Adrenal gland (tissue), 12 donors: ENCODE results near the gene PINK1. TPM values are rescaled to one million over a fixed set of nuclear protein-coding genes. Genes with fewer than 3 reads are reported as not detected.

Experiments used
- DNase-seq, 7 donors: peaks; one replicate each; pipeline ENCODE4 v3.0.0-alpha.2; 2019 to 2020
- H3K27ac ChIP-seq, 5 donors: fragments of 200-600 bp; sonication (generic) in 4 of 5; 1 replicate in 3 of 5; 2 replicates in 2 of 5; pipeline versions ENCODE4 v1.5.1 to v1.8.0; 2016 to 2020; ENCODE audit warnings: mild to moderate bottlenecking in 1 of 5
- H3K27me3 ChIP-seq: fragments of 200-600 bp; 2 replicates; pipeline ENCODE4 v1.8.0; 2021
- H3K36me3 ChIP-seq, 2 donors: fragments of 200-600 bp; replicated peaks in 1 of 2; 1 replicate in 1 of 2; 2 replicates in 1 of 2; pipeline versions ENCODE4 v1.5.1 to v1.8.0; 2018 to 2022
- H3K4me1 ChIP-seq, 2 donors: fragments of 200-600 bp; replicated peaks in 1 of 2; 1 replicate in 1 of 2; 2 replicates in 1 of 2; pipeline versions ENCODE4 v1.5.1 to v1.8.0; 2018 to 2021
- H3K4me3 ChIP-seq, 4 donors: fragments of 200-600 bp; sonication (generic) in 3 of 4; one replicate each; pipeline ENCODE4 v1.5.1; 2016 to 2018
- H3K9me3 ChIP-seq, 3 donors: fragments of 200-600 bp; sonication (generic) in 1 of 3; replicated peaks in 1 of 3; 1 replicate in 2 of 3; 2 replicates in 1 of 3; pipeline versions ENCODE4 v1.5.1 to v1.8.0; 2016 to 2021
- CTCF ChIP-seq, 6 experiments: fragments of 450-650 bp in 4 of 6; fragments of 200-600 bp in 2 of 6; sonication (generic) in 1 of 6; IDR thresholded peaks; 1 replicate in 5 of 6; 2 replicates in 1 of 6; pipeline versions ENCODE4 v1.5.1 to v1.8.0; 2016 to 2021; ENCODE audit warnings: antibody characterized with exemption in 6 of 6, mild to moderate bottlenecking in 2 of 6, moderate library complexity in 1 of 6
- POLR2A ChIP-seq, 2 donors: fragments of 450-650 bp; IDR thresholded peaks; one replicate each; pipeline ENCODE4 v1.6.1; 2017; ENCODE audit warnings: antibody characterized with exemption in 2 of 2, mild to moderate bottlenecking in 2 of 2, moderate library complexity in 1 of 2
- WGBS, 4 donors: extraction: QIAGEN DNeasy Blood & Tissue Kit in 2 of 4; methylation state at CpG; one replicate each; pipeline versions ENCODE4 v1.1.5 to v1.1.7; 2013 to 2017; 5-methylcytosine and 5-hydroxymethylcytosine counted together
- intact Hi-C, 2 donors: fragments of 100-400 bp; cut with DNase I; formaldehyde crosslinking; loops; one replicate each; pipeline versions ENCODE4 v1.14.1 to v1.15.0; 2022 to 2023
- polyA plus RNA-seq, 3 donors: library from polyadenylated mRNA; stranded (reverse); fragments of 200-250 nt in 2 of 3; fragments of 350-450 nt in 1 of 3; fragmentation: Illumina TruSeq in 1 of 3; extraction: RNeasy Lipid Tissue Mini Kit (QIAGEN cat#74804) in 1 of 3; gene quantifications; one replicate each; pipeline ENCODE4 v1.2.3, GENCODE V29; 2013 to 2014
- total RNA-seq, 9 donors: library from RNA; depleted of rRNA in 4 of 9; stranded (reverse); fragments of >200 nt in 4 of 9; fragments of 120-200 nt in 1 of 9; fragmentation: NEBNext Ultra II Directional in 1 of 9; extraction: Animal tissue kit (Norgen Biotek cat#: 25700) in 1 of 9; gene quantifications; one replicate each; pipeline versions ENCODE4 v1.1.0 to v1.2.4, GENCODE V29; 2013 to 2023
- donor health status: healthy with polysubstance abuse.
- donor health status: Bipolar disorder and iron deficiency.
- donor health status: DM: yes; HTN: yes; CAD: no.
- donor health status: DM: no; HTN: no; CAD: no.
- donor health status: DM: no; HTN: no; CAD: no.
- donor health status: DM: yes; HTN: yes; CAD: no.

PINK1 gene
- total and polyA plus RNA-seq, 12 donors, result 98.4 to 586 (median 257) TPM

GRCh38 chr1:20593756-20594155 lies 39.5 kb upstream of the PINK1 start:
- WGBS, 4 donors, result 85 to 96% (median 91%) methylated on average over 2 to 5 of the region's 5 CpGs

GRCh38 chr1:20594746-20595145 lies 38.5 kb upstream of the PINK1 start:
- TF ChIP-seq CTCF (IDR thresholded peaks at IDR 0.05), result no peak
- intact Hi-C loops, result no loop called here
- no peak overlapping the region for H3K27ac ChIP-seq
- no peak for DNase-seq
- 87 to 93% (median 88%) methylated on average over 14 of the region's 14 CpGs for WGBS, 4 donors
- H3K4me1 ChIP-seq, result peaks cover 4 to 5% of the 10 kb centered on the region in 2 donors
- H3K4me3 ChIP-seq, result no peak overlapping the region
- no peaks in the 10 kb centered on the region for H3K9me3 ChIP-seq
- H3K27me3 ChIP-seq, result no peaks in the 10 kb centered on the region
- no peaks in the 10 kb centered on the region for H3K36me3 ChIP-seq

More at GRCh38 chr1:20593756-20594155, 39.5 kb upstream of the PINK1 start:
- H3K9me3 ChIP-seq, result no peaks in the 10 kb centered on the region
- no peak for TF ChIP-seq POLR2A (IDR thresholded peaks at IDR 0.05)
- TF ChIP-seq CTCF (IDR thresholded peaks at IDR 0.05), result no peak
- H3K27me3 ChIP-seq, result no peaks in the 10 kb centered on the region
- intact Hi-C loops, result no loop called here
- H3K4me1 ChIP-seq, result peaks cover 4 to 13% of the 10 kb centered on the region in 2 donors
- no peaks in the 10 kb centered on the region for H3K36me3 ChIP-seq
- H3K27ac ChIP-seq, result no peak overlapping the region
- DNase-seq, result no peak
- H3K4me3 ChIP-seq, result no peak overlapping the region

- no peaks in the 10 kb centered on the region for H3K27me3 ChIP-seq
- TF ChIP-seq CTCF (IDR thresholded peaks at IDR 0.05) (no peak), POLR2A (IDR thresholded peaks at IDR 0.05) (no peak)
- 54 to 67% (median 59%) methylated on average over 6 of the region's 6 CpGs for WGBS, 4 donors
- H3K27ac ChIP-seq, result no peak overlapping the region
- no peak overlapping the region for H3K4me3 ChIP-seq
- intact Hi-C loops, result no loop called here
- no peaks in the 10 kb centered on the region for H3K4me1 ChIP-seq
- H3K9me3 ChIP-seq, result no peaks in the 10 kb centered on the region
- no peaks in the 10 kb centered on the region for H3K36me3 ChIP-seq
- no peak for DNase-seq
Measured at GRCh38 chr1:20596106-20596505, 37.2 kb upstream of the PINK1 start.

GRCh38 chr1:20597650-20598049 lies 35.6 kb upstream of the PINK1 start:
- H3K36me3 ChIP-seq, result no peaks in the 10 kb centered on the region
- no peak for TF ChIP-seq POLR2A (IDR thresholded peaks at IDR 0.05)
- TF ChIP-seq CTCF (IDR thresholded peaks at IDR 0.05), result no peak
- DNase-seq, result no peak
- intact Hi-C loops, result no loop called here
- peak overlapping the region in 2 of 5 donors; percentile 48 to 54 for H3K27ac ChIP-seq
- no peaks in the 10 kb centered on the region for H3K4me1 ChIP-seq
- WGBS, 4 donors, result 63 to 75% (median 66%) methylated on average over 3 of the region's 3 CpGs
- H3K4me3 ChIP-seq, result no peak overlapping the region
- no peaks in the 10 kb centered on the region for H3K27me3 ChIP-seq
- H3K9me3 ChIP-seq, result no peaks in the 10 kb centered on the region
